ENCODE data around the gene IL17RD. TPM values are rescaled to one million over a fixed set of nuclear protein-coding genes. Genes with fewer than 3 reads are reported as not detected.

The IL17RD gene
- total RNA-seq, 1 donor from 2014 or later, result 10.7 TPM

DNA sequence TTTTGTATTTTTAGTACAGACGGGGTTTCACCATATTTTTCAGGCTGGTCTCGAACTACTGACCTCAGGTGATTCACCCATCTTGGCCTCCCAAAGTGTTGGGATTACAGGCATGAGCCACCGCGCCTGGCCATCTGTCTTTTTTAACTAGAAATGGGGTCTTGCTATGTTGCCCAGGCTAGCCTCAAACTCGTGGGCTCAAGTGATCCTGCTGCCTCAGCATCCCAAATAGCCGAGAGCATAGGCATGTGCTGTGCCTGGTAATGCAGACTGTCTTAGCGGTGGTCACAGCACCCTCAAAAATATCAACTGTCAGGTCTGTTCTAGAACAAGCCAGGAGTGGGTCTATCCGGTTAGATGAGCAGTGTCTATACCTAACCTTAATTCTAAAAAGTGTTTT is 56.5 kb downstream of the IL17RD start:
- Mint-ChIP-seq H3K27ac (ENCODE audit: unreplicated experiment) (no peak overlapping the region), H3K27me3 (ENCODE audit: unreplicated experiment) (peaks cover 2% of the 10 kb centered on the region), H3K4me1 (ENCODE audit: unreplicated experiment) (no peaks in the 10 kb centered on the region), H3K4me3 (ENCODE audit: unreplicated experiment) (no peak overlapping the region), H3K36me3 (ENCODE audit: low read depth, unreplicated experiment) (no peaks in the 10 kb centered on the region), H3K9me3 (ENCODE audit: unreplicated experiment) (no peaks in the 10 kb centered on the region)
- TF ChIP-seq, protein P1, sequence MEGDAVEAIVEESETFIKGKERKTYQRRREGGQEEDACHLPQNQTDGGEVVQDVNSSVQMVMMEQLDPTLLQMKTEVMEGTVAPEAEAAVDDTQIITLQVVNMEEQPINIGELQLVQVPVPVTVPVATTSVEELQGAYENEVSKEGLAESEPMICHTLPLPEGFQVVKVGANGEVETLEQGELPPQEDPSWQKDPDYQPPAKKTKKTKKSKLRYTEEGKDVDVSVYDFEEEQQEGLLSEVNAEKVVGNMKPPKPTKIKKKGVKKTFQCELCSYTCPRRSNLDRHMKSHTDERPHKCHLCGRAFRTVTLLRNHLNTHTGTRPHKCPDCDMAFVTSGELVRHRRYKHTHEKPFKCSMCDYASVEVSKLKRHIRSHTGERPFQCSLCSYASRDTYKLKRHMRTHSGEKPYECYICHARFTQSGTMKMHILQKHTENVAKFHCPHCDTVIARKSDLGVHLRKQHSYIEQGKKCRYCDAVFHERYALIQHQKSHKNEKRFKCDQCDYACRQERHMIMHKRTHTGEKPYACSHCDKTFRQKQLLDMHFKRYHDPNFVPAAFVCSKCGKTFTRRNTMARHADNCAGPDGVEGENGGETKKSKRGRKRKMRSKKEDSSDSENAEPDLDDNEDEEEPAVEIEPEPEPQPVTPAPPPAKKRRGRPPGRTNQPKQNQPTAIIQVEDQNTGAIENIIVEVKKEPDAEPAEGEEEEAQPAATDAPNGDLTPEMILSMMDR (IDR thresholded peaks at IDR 0.05; ENCODE audit: unreplicated experiment), result no peak
- no peak for DNase-seq (ENCODE audit: low spot score)

DNA sequence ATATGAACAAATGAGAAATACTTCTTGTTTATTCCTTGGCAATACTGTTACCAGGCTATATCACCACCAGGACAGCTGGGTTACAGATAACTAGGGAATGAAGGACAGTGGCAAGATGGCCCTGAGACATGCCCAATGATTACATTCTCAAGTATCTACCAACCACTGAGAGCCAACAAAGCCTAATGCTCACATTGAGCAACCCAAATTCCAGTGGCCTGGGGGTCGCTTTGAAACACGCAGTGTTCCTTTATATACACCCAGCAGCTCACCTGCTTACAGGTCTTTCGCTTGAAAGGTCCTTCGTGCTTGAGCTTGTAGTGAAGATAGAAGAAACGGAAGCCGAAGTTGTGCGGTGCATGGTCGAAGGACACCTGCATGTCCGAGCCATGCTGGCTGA is 59.6 kb downstream of the IL17RD start:
- Mint-ChIP-seq H3K36me3 (ENCODE audit: low read depth, unreplicated experiment) (peaks cover 8% of the 10 kb centered on the region), H3K27me3 (ENCODE audit: unreplicated experiment) (peaks cover 2% of the 10 kb centered on the region), H3K4me1 (ENCODE audit: unreplicated experiment) (no peaks in the 10 kb centered on the region), H3K4me3 (ENCODE audit: unreplicated experiment) (no peak overlapping the region), H3K9me3 (ENCODE audit: unreplicated experiment) (no peaks in the 10 kb centered on the region), H3K27ac (ENCODE audit: unreplicated experiment) (no peak overlapping the region)
- DNase-seq (ENCODE audit: low spot score), result no peak
- TF ChIP-seq, protein P1 (IDR thresholded peaks at IDR 0.05; ENCODE audit: unreplicated experiment), result no peak

DNA sequence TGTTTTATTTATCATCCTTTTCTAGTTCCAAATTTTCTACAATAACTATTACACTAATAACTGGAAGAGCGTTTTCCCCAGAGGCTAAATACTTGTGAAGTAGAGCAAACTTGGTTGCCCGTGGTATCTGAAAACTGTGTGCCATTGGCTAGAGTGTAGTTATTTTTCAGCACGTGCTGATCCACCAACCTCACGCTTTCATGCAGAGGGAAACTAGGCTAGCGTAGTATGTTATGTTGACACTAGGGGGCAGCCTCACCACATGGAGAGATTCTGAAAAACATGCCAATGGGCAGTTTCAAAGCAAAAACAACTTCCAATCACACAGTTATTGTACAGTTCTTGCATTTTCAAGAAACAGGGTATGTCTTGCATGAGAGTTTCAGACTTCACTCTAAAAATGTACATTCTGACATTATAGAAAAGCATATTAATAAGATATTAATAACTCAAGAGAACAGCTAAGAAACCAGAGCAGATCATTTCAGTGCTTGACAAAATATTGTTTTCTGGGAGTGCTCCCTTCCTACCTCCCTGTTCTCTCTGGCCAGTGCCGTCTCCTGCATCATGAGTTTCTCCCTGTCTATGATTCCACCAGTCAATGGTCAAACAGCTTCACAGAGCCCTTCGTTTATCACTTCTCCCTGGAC is 65.0 kb downstream of the IL17RD start:
- Mint-ChIP-seq H3K4me1 (ENCODE audit: unreplicated experiment) (no peaks in the 10 kb centered on the region), H3K4me3 (ENCODE audit: unreplicated experiment) (no peak overlapping the region), H3K27me3 (ENCODE audit: unreplicated experiment) (no peaks in the 10 kb centered on the region), H3K27ac (ENCODE audit: unreplicated experiment) (no peak overlapping the region), H3K36me3 (ENCODE audit: low read depth, unreplicated experiment) (peaks cover 18% of the 10 kb centered on the region), H3K9me3 (ENCODE audit: unreplicated experiment) (no peaks in the 10 kb centered on the region)
- peak; percentile 82 for DNase-seq (ENCODE audit: low spot score)
- TF ChIP-seq, protein P1 (IDR thresholded peaks at IDR 0.05; ENCODE audit: unreplicated experiment), result peak; percentile 90

DNA sequence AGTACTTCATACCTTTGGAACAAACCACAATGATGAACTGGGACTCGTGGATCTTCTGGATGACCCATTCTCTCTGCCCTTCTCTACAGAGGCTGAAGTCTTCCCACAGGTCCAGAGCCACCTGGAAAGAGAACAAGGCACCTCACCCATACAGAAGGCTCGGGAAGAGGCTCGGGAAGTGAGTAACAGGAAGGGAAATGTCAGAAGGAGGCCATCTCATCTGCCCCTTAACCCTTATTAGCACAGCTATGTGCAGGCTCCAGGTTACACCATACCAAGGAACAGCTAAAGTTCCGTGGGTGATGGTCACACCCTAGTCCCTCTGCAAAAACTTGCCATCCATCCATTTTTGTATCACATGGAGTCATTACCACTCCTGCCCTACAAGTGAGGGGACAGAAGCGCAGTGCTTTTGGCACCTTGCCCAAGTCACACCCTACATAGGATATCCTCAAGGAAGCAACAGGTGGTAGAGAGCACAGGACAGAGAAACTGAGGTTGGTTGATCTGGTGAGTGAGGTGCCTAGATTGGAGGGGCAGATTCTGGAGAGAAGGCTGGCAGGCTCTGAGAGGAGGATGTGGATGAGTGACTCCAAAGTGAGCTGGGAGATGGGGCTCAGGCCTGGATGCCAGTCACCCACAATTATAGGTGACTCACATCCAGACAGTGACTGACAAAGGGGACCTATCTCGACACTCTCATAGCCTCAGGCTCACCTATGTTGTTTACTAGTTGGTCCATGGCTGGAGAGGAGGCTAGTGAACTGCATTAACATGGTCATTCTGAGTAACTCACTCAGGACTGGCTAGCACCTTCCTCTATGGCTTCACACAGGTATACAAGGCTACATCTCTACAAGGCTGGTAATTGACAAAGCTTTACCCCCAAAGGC is 66.5 kb downstream of the IL17RD start:
- TF ChIP-seq, protein P1 (IDR thresholded peaks at IDR 0.05; ENCODE audit: unreplicated experiment), result no peak
- Mint-ChIP-seq H3K4me3 (ENCODE audit: unreplicated experiment) (no peak overlapping the region), H3K27ac (ENCODE audit: unreplicated experiment) (no peak overlapping the region), H3K4me1 (ENCODE audit: unreplicated experiment) (no peaks in the 10 kb centered on the region), H3K27me3 (ENCODE audit: unreplicated experiment) (no peaks in the 10 kb centered on the region), H3K9me3 (ENCODE audit: unreplicated experiment) (no peaks in the 10 kb centered on the region), H3K36me3 (ENCODE audit: low read depth, unreplicated experiment) (peaks cover 18% of the 10 kb centered on the region)
- DNase-seq (ENCODE audit: low spot score), result no peak

DNA sequence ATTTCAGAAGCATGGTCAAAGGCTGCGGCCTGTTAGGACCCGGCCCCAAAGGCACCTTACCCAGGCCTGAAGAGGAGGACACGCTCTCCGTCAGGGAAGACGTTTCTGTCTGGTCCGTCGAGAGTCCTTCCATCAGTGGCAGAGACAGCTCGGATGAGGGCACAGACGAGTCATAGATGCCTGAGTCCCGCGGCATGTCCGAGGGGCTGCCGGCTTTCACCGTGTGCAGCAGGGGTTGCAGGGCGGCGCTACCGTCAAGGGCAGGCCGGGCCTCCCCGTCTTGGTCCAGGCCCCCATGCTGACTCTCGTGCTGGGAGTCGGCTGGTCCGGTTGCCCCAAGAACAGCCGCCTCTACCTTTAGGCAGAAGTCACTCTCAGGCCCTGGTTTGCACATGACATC is 67.6 kb downstream of the IL17RD start:
- TF ChIP-seq, protein P1 (IDR thresholded peaks at IDR 0.05; ENCODE audit: unreplicated experiment), result no peak
- no peak for DNase-seq (ENCODE audit: low spot score)
- Mint-ChIP-seq H3K27me3 (ENCODE audit: unreplicated experiment) (no peaks in the 10 kb centered on the region), H3K4me3 (ENCODE audit: unreplicated experiment) (no peak overlapping the region), H3K9me3 (ENCODE audit: unreplicated experiment) (no peaks in the 10 kb centered on the region), H3K27ac (ENCODE audit: unreplicated experiment) (no peak overlapping the region), H3K36me3 (ENCODE audit: low read depth, unreplicated experiment) (peaks cover 11% of the 10 kb centered on the region), H3K4me1 (ENCODE audit: unreplicated experiment) (no peaks in the 10 kb centered on the region)

All from endothelial cell (in vitro differentiated cells).